Coronary artery (tissue), 2 donors: Measurements from ENCODE around the gene ANKRD13B.

ENCODE experiments used
- DNase-seq: peaks from one replicate; pipeline ENCODE4 v3.0.0-alpha.2; 2017; ENCODE audit warnings: low spot score
- H3K27ac ChIP-seq, 2 donors: fragments of 200-600 bp; sonication (generic); one replicate each; pipeline ENCODE4 v1.5.1; 2016 to 2019
- H3K4me3 ChIP-seq: fragments of 200-600 bp; sonication (generic); 2 replicates; pipeline ENCODE4 v1.5.1; 2016; ENCODE audit warnings: mild to moderate bottlenecking, moderate library complexity
- TF ChIP-seq, protein P1 (sequence below): fragments of 200-600 bp; sonication (generic); IDR thresholded peaks from one replicate; pipeline ENCODE4 v1.5.1; 2019; ENCODE audit warnings: antibody characterized with exemption

ANKRD13B gene

DNA sequence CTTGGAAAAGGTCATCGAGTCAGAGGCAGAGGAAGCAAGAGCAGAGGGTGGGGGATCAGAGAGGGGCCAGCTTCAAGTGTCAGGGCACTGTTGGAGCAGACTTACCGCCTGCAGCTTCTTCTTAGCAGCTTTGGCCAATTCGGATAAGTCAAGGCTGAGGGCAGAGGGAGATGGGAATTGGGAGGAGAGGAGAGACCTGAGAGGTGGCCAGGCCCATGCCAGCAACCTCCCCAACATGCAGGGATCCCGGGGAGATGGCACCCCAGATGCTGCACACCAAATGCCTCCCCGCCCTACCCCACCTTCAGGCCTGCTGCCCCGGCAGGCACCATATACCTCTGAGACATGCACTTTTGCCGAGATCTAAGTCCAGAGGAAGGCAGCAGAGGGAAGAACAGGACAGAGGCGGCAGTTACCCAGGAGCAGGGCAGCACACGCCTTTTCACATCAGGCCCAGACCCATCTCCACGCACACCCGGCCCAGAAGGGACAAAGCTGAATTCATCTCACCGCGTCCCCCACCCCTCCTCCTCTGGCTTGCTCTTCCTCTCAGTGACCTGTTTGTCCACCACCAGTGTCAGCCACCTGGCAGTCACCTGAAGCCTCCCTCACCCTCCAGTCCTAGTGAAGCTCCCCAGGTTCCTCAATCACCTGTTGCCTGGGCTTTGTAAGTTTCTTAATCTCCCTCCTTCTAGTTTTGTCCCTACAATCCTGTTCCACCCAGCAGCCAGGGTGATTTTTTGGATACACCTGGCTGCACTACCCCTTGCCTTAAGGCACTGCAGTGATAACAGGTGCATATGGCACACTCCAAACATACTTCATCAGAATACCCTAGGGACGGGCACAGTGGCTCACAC lies 14.1 kb upstream of the ANKRD13B start:
- DNase-seq = no peak
- TF ChIP-seq, protein P1, sequence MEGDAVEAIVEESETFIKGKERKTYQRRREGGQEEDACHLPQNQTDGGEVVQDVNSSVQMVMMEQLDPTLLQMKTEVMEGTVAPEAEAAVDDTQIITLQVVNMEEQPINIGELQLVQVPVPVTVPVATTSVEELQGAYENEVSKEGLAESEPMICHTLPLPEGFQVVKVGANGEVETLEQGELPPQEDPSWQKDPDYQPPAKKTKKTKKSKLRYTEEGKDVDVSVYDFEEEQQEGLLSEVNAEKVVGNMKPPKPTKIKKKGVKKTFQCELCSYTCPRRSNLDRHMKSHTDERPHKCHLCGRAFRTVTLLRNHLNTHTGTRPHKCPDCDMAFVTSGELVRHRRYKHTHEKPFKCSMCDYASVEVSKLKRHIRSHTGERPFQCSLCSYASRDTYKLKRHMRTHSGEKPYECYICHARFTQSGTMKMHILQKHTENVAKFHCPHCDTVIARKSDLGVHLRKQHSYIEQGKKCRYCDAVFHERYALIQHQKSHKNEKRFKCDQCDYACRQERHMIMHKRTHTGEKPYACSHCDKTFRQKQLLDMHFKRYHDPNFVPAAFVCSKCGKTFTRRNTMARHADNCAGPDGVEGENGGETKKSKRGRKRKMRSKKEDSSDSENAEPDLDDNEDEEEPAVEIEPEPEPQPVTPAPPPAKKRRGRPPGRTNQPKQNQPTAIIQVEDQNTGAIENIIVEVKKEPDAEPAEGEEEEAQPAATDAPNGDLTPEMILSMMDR = no peak
- Histone ChIP-seq H3K27ac (no peak overlapping the region), H3K4me3 (no peak overlapping the region)

DNA sequence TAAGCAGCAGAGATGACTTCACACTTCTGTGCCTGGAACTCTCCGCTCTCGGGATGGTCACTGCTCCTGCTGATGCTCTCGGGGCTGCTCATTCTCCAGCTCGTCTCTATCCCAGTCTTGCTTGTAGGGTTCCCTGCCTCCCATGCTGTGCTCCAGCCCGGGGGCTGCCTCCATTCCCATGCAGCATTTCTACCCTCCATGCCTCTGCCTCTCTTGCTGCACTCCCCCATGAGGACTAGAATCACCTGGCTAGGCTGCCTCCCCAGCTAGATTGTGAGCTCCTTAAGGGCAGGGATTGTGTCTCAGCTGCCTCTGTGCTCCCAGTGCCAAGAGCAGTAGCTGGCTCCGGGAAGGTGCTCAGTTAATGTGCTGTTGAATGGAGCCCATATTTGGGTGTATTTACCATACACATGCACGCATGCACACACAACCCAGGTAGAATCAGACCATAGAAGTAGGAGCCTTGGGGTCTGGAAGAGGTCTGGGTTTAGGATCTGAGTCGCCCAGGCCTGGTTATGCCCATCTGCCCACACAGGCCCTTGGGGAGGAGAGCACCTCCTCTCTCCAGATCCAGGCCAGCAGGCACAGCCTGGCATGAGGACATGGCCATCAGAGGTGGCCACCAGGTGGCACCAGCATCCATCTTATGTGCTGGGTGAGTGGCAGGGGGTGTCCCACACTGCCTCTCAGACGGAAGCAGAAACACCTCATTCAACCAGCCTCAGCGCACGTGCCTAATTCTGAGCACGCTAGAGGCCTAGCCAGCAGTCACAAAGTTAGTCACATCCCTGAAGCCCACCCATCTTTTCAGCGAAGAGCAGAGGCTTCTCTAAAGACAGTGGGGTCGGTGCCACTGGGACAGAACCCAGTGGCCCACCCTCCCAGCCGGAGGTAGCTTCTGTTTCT lies 12.8 kb upstream of the ANKRD13B start:
- no peak overlapping the region for H3K4me3 ChIP-seq
- no peak overlapping the region for H3K27ac ChIP-seq
- DNase-seq = no peak
- TF ChIP-seq, protein P1 = peak; percentile 60

GRCh38 chr17:29581583-29582253 lies 11.2 kb upstream of the ANKRD13B start:
- no peak for DNase-seq
- Histone ChIP-seq H3K4me3 (no peak overlapping the region), H3K27ac (no peak overlapping the region)
- TF ChIP-seq, protein P1 = no peak

DNA sequence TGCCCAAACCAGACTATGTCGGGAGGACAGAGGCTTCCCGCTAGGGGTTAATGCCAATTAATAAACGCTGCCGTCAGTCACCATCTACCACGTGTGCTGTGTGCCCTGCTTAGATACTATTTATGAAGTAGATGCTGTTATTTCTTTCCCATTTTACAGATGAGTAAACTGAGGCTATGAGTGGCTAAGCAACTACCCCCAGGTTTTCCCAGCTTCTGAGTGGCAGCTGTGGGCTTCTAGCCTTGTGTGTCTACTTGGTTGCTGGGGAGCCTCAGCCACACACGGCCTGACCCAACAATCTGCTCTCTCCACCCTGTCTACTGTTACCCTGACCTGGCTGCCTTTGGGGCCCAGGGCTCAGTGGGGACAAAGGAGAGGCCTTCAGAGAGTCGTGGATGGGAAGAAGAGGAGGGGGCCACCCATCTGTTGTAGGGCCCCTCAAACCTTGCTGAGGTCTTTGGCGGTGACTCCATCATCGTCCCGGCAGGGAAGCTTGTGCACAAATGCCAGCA lies 10.6 kb upstream of the ANKRD13B start:
- no peak overlapping the region for H3K4me3 ChIP-seq
- DNase-seq = no peak
- no peak overlapping the region for H3K27ac ChIP-seq

DNA sequence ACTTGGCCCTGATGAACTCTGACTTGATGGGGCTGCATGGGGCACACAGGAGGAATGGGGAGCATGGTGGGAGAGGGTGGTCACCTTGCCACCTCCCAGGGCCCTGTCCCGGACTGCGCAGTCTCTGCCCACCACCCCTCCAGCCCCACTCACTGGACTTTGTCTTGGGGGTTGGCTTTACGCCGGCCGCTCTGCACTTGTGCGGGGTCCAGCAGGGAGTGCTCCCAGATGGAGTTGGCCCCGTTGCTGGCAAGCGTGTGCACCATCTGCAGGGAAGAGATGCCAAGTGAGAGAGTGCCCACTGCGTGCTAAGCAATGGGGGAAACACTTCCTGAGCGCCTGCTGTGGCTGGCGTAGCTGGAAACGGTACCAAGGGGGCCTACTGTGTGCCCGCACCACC lies 10.2 kb upstream of the ANKRD13B start:
- no peak overlapping the region for H3K27ac ChIP-seq
- no peak overlapping the region for H3K4me3 ChIP-seq
- no peak for DNase-seq
- TF ChIP-seq, protein P1 = no peak

More for the DNA sequence above, 10.6 kb upstream of the ANKRD13B start:
- TF ChIP-seq, protein P1 = no peak

- Histone ChIP-seq H3K27ac (peak overlapping the region in 1 of 2 donors; percentile 82), H3K4me3 (peak overlapping the region; percentile 3)
- TF ChIP-seq, protein P1 = no peak
- DNase-seq = no peak
Measured at GRCh38 chr17:29583324-29584248, 9.3 kb upstream of the ANKRD13B start.
